Epithelial cell of prostate (primary cell): ENCODE results near the gene RABL6.
"Not testable (repeated sequence)": the region's sequence is repeated elsewhere in the genome, so short reads cannot be mapped to it uniquely, and the experiment has no call there.

Source experiments
- DNase-seq: peaks from one replicate; pipeline ENCODE4 v3.0.0-alpha.2; 2011; ENCODE audit warnings: low read depth, low spot score
- H3K27ac ChIP-seq: fragments of 450-650 bp; 2 replicates; pipeline ENCODE4 v1.5.1; 2017; ENCODE audit warnings: mild to moderate bottlenecking

The RABL6 gene

DNA sequence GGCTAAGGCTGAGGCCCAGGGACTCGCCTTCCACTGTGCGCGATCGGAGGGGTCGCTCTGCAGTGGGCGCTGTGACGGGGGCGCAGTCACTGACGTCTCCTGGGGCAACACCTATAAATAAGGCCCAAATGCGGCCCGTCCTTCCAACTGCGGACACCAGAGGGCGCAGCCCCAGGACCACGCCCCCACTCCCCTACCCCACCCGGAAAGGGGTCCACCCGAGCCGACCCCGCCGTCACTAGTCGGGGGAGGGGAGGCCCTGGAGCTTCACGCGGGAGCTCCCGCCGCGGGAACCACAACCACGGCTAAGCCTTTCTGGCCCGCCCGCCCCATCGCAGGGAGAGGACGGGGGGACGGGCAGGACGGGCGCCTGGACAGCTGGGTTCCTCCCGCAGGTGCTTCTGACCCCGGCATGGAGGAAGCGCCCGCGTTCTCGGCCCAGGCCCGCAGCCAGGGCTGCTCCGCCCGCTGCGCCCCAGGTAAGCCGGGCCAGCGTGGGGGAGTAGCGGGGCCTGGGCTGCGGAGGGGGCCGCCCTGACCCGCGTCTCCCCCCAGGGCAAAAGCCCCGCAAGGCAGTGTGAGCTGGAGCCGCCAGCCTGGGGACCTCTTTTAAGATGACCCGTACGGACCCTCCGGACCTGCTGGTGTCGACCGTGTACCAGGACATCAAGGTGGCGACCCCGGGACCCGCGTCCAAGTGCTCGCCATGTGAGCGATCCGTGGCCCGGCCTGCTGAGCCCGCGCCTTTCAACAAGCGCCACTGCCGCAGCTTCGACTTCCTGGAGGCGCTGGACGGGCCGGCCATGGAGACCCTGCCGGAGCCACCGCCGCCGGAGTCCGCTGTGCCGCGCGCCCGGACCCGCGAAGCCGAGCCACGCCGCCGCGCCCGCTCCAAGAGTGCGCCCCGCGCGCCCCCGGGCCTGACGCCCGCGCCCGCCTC lies 36.3 kb downstream of the RABL6 start:
- DNase-seq, H3K27ac ChIP-seq: not testable (repeated sequence)

DNA sequence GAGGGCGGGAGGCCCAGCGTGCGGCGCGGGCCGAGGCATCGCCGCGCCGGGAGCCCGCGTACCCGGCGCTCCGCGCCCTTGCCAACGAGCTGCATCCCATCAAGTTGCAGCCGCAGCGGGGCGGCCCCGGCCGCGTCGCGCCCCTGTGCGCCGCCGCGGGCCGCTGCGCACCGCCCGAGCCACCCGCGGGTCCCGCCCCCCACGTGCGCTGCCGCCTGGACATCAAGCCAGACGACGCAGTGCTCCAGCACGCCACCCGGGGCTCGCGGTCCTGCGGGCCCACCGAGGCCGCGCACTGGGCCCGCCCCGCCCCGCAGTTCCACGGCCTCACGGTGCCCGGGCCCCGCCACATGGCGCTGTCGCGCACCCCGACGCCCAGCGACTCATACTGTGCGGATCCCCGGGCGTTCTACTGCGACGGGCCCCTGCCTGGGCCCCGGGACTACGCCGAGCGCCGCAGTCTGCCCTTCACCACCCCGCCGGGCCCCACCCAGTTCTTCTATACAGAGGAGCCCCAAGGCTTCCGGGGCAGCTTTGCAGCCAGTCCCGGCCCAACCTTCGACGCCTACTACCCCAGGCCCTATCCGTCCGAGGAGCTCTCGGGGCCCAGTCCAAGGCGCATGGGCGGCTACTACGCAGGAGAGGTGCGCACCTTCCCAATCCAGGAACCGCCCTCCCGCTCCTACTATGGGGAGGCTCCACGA lies 37.2 kb downstream of the RABL6 start:
- DNase-seq: no peak
- no peak overlapping the region for H3K27ac ChIP-seq

DNA sequence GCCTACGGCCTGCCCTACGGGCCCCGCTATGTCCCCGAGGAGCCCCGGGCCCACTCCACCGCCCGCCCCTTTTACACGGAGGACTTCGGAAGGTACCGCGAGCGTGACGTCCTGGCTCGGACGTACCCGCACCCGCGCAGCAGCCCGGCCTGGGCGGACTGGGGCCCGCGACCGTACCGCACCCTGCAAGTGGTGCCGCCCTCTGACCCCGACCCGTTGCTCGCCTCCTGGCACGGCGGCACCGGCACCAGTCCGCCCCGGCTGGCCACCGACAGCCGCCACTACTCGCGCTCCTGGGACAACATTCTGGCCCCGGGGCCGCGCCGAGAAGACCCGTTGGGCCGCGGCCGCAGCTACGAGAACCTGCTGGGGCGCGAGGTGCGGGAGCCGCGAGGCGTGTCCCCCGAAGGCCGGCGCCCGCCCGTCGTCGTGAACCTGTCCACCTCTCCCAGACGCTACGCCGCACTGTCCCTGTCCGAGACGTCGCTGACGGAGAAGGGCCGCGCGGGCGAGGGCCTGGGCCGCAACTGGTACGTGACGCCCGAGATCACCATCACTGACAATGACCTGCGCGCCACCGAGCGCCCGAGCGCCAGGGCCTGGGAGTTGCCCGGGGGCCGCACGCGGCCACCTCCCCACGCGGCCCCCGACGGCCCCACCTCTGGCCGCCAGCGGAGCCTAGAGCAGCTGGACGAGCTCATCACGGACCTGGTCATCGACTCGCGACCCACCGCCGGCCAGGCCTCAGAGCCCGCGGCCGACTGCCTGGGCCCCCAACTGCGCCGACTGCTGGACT lies 37.9 kb downstream of the RABL6 start:
- no peak for DNase-seq
- no peak overlapping the region for H3K27ac ChIP-seq

DNA sequence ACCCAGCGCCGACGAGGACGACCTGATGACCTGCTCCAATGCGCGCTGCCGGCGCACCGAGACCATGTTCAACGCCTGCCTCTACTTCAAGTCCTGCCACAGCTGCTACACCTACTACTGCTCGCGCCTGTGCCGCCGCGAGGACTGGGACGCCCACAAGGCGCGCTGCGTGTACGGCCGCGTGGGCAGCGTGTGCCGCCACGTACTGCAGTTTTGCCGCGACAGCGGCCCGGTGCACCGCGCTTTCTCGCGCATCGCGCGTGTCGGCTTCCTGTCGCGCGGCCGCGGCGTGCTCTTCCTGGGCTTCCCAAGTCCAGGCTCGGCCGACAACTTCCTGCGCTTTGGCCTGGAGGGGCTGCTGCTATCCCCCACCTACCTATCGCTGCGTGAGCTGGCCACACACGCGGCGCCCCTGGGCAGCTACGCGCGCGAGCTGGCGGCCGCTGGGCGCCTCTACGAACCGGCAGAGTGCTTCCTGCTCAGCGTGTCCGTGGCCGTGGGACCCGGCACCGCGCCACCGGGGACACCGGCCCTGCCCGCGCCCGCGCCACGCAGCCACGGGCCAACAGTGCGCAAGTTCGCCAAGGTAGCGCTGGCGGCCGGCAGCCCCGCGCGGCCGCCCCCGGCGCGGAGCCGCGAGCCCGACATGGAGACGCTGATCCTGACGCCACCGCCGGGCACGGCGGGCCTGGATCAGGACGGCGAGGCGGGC lies 38.8 kb downstream of the RABL6 start:
- no peak overlapping the region for H3K27ac ChIP-seq
- DNase-seq: no peak

DNA sequence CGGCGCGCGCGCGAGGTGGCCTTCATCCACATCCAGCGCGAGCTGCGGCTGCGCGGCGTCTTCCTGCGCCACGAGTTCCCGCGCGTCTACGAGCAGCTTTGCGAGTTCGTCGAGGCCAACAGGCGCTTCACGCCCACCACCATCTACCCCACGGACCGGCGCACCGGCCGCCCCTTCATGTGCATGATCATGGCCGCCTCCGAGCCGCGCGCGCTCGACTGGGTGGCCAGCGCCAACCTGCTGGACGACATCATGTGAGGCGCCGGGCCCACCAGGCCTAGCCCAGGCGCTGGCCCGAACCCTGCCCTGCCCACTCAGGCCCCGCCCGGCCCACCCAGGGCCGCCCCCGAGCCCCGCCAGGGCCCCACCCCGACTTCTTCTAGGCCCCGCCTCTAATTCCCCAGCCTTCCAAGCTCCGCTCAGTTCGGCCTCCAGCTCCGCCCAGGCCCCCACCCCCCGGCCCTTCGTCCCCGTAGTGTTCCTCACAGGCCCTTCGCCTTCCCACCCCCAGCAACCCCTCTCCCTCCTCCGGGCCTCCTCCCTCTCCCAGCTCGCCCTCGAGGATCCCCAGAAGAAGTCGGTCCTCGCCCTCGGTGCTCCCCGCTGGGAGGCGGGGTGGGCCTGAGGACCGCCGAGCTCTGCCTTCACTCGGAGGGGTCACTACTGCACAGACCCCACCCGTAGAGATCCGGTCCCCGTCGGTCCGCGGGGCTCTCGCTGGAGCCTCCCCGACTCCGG lies 39.5 kb downstream of the RABL6 start:
- DNase-seq: no peak
- H3K27ac ChIP-seq: peak overlapping the region; percentile 90

DNA sequence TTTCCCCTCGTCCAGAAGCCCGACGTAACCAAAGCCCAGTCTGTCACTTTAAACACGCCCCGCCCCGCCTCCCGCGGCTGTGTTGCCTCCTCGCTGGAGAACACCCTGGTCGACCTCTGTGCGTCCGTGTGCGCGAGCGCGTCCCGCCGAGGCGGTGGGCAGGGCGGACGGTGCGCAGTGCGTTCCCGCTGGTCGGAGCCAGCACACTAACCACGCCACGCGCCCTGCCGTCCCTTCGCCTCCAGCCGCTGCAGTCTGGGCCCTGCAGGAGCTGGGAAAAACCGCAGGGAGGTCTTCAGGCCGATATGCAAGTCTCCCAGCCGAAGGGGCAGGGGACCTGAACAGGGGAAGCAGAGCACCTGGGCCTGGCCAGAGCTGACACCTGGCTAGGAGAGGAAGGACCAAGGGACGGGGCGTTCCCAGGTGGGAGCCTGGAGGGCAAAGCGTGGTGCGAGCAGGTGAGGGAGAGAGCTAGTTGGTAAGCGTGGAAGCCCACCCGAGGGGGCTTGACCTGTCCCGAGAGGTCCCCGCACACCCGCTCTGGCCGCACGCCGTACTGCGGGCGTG lies 40.2 kb downstream of the RABL6 start:
- peak; percentile 40 for DNase-seq
- H3K27ac ChIP-seq: peak overlapping the region; percentile 90

DNA sequence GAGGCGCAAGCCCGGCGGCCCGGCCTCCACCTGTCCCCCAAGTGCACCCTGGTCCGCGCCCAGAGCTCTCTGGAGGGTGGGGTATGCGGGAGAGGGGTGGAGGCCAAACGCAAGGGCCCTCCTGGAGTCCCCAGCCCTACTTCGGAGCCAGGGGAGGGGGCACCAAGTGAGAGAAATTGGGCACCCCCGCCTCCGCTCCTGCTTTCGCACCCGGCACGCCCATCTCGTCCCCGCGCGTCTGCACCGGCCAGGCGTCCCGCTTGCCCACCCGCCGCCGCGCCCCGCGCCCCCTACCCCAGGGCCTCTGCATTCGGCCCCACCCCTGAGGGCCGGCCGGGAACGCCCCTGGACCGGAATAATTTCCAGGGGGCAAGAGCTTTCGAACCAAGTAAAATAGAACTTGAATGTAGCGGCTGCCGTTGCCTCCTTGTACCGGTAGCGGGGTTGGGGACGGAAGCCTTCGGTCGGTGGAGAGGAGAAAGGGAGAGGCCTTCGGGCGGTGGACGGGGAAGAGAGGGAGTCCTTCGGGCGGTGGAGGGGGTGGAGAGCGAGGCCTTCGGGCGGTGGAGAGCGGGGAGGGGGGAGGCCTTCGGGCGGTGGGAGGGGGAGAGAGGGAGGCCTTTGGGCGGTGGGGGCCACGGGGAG lies 40.8 kb downstream of the RABL6 start:
- H3K27ac ChIP-seq: peak overlapping the region; percentile 90
- DNase-seq: no peak

DNA sequence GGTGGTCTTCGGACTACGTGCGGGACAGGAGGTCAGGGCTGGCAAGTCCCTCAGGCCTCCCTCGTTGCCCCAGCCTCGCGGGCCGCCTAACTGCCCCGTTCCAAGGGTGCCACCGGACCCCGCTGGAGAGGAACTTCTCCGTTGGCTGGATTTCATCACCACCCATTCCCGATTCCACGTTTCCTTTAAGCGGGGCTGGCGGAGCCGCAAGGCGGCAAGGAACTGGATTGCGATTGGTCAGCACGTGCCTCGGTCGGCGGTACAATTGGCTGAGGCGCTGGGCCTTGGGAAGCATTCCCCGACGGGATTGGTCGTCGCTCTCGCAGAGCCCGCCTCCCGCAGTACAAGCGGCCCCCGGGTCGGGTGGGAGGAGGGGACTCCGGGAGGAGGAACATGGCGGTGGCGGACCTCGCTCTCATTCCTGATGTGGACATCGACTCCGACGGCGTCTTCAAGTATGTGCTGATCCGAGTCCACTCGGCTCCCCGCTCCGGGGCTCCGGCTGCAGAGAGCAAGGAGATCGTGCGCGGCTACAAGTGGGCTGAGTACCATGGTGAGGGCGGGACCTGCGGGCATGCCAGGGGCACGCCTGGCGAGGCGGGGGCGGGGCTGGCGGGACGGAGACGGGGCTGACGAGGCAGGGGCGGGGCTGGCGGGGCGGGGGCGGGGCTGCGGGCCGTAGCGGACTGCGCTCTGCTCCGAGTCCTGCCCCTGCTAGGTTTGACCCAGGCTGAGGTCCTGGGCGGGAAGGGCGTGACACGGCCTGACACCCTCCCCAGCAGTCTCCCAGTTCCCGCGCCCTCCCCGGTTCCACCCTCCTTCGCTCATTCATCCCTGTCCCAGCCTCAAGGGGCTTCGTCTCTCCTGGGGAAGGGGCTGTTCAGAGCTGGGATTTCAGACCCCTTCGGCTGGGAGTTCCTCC lies 41.6 kb downstream of the RABL6 start, which contains the start of gene PHPT1:
Gene PHPT1, plus strand, starts transcription at position 372 of the 922 bp plus-strand sequence. Its CDS starts 22 bp downstream, at position 394.
- DNase-seq: peak; percentile 95
- peak within 1 kb of the TSS; percentile 90 for H3K27ac ChIP-seq

DNA sequence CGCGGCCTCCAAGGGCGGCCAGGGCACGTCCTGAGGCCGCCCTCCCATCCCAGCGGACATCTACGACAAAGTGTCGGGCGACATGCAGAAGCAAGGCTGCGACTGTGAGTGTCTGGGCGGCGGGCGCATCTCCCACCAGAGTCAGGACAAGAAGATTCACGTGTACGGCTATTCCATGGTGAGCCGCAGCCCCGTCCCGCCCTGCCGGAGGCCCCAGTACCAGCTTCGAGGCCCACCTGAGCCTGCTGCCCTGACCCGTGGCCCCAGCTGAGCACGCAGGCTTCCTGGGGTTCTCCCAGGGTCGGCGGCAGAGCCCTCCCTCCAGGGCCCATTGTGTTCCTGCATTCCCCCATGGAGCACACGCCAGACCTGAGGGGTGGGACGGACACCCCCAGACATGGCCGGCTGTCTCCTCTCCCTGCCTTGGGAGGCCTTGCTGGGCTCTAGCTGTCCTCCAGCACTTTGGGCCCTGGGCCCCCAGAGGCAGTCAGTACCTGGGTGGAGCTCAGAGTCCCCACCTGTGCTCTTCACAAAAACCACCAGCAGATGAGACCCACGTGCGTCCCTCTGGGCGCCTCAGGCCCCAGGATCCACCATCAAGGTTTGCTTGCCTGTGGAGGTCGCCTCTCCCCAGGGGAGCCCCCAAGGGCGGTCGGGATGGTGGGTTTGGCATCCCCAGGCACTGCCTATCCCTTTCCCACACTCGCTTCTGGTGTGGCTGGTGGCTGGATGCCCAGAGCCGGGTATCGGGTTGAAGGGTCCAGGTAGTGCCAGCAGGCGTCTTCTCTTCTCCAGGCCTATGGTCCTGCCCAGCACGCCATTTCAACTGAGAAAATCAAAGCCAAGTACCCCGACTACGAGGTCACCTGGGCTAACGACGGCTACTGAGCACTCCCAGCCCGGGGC lies 42.5 kb downstream of the RABL6 start:
- no peak for DNase-seq
- peak overlapping the region; percentile 90 for H3K27ac ChIP-seq

DNA sequence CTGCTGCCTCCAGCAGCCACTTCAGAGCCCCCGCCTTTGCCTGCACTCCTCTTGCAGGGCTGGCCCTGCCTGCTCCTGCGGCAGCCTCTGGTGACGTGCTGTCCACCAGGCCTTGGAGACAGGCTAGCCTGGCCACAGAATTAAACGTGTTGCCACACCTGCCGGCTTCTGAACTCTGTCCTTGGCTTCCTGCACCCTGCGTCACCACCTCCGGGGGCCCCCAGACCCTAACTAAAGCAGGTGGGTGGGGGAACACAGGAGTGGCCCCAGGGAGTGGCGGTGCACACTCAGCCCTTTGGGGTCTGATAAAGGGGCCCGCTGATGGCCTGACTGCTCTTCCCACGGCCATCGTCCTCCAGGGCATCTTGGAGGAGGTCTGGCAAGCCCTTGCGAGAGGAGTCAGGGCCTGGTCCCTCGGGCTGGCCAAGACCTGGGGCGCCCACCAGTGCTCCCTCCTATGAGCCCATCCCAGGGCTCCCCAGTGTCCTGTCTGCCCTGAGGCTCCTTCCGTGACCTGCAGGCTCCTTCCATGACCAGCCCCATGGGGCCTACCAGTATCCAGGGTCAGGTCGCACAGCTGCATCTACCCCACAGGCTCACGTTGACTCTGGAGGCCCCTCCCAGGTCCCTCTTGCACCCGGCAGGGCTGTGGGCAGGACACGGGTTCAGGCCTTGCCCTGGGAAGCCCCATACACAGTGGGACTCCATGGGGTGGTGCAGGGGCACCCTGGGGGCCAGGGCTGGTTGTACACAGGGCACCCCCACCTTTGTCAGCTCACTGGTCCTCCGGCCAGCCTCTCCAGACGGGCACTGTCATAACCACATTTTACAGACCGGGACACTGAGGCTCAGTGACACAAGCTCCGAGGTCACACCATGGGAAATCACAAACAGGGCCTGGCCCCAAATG lies 43.4 kb downstream of the RABL6 start:
- DNase-seq: no peak
- H3K27ac ChIP-seq: no peak overlapping the region

DNA sequence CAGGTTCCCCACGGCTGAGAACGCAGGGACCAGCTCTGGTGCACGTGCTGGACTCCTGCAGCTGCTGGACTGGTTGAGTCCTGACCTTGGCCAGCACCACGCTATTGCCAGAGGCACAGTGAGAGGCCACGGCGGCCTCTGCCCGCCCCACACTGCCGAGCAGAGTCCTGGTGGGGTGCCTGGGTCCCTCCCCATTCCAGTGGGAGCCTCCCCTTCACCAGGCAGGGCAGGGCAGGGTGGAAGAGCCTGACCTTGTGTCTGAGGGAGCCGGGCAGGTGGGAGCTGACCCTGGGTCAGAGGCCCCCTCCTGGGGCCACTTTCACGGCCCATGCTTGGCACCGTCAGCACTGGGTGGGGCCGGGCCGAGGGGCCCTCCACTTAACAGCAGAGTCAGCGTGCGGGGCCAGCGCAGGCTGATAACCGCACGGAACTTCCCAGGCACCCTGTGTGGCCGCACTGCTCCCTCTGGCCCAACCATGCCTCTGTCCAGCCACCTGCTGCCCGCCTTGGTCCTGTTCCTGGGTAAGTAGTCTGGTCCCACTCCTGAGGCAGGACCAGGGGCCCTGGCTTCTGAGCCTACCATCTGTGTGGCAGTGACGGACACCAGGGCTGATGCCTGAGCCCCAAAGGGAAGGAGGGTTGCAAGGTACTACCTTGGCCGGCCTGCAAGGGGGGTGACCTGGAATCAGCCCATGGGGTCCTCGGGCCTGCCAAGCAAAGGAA lies 44.4 kb downstream of the RABL6 start, which contains the start of gene MAMDC4:
Gene MAMDC4, plus strand, starts transcription at position 406 of the 723 bp plus-strand sequence. Its CDS starts 71 bp downstream, at position 477.
- no peak within 1 kb of the TSS for H3K27ac ChIP-seq
- DNase-seq: no peak

DNA sequence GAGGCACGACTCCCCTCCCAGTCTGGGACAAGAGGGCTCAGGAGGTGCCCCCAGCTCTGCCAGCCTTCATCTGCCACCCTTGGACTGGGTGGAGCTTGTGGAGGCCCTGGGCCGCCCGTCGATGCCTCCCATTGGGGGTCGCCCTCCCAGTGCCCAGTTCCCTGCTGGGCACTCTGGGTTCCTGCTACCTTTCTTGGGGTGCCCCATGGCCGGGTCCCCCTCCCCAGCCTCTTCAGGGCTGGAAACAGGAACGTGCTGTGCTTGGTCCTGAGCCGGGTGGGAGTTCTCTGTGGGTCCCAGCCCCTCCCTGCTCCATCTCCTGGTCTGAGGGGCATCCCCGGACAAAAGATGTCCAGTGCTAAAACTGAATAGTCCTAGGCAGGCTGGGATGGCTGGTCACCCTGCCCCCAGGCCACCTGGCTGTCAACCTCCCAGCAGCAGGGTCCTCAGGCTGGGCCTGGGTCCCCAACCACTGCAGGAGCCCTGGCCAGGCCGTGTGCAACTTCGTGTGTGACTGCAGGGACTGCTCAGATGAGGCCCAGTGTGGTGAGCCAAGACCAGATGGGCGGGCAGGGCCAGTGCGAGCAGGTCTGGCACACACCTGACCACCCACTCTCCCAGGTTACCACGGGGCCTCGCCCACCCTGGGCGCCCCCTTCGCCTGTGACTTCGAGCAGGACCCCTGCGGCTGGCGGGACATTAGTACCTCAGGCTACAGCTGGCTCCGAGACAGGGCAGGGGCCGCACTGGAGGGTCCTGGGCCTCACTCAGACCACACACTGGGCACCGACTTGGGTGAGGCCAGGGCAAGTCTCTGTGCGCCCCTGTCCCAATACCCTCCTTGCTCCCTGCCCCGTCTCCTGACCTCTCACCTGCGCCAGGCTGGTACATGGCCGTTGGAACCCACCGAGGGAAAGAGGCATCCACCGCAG lies 45.2 kb downstream of the RABL6 start:
- no peak for DNase-seq
- no peak overlapping the region for H3K27ac ChIP-seq

DNA sequence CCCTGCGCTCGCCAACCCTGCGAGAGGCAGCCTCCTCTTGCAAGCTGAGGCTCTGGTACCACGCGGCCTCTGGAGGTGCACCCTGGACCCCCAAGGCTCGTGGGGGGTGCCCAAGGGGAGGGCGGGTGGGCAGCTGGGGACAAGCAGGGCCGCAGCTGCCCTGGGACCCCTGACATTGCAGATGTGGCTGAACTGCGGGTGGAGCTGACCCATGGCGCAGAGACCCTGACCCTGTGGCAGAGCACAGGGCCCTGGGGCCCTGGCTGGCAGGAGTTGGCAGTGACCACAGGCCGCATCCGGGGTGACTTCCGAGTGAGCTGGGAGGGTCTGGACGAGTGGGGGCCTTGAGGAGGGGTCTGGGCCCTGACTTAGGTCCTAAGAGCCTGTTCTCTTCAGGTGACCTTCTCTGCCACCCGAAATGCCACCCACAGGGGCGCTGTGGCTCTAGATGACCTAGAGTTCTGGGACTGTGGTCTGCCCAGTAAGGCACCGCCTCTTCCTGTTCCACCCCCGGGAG lies 45.9 kb downstream of the RABL6 start:
- no peak overlapping the region for H3K27ac ChIP-seq
- no peak for DNase-seq
